Right renal pelvis (tissue), 4 donors: ENCODE measurements around the gene MDH2. TPM values are rescaled to one million over a fixed set of nuclear protein-coding genes. Genes with fewer than 3 reads are reported as not detected.
"Not testable (repeated sequence)": the region's sequence is repeated elsewhere in the genome, so short reads cannot be mapped to it uniquely, and the experiment has no call there.

Experiments
- DNase-seq, 4 donors: peaks; one replicate each; pipeline ENCODE4 v3.0.0-alpha.2; 2013; ENCODE audit warnings: low read depth in 4 of 4, low spot score in 3 of 4, missing footprints in 1 of 4
- polyA plus RNA-seq, 4 donors: library from polyadenylated mRNA; unstranded; fragments of 120-200 nt; gene quantifications; one replicate each; pipeline ENCODE4 v1.2.1, GENCODE V29; 2013; ENCODE audit not compliant: insufficient read length in 4 of 4

MDH2 gene
- polyA plus RNA-seq, 4 donors = 198 to 284 (median 212) TPM

DNA sequence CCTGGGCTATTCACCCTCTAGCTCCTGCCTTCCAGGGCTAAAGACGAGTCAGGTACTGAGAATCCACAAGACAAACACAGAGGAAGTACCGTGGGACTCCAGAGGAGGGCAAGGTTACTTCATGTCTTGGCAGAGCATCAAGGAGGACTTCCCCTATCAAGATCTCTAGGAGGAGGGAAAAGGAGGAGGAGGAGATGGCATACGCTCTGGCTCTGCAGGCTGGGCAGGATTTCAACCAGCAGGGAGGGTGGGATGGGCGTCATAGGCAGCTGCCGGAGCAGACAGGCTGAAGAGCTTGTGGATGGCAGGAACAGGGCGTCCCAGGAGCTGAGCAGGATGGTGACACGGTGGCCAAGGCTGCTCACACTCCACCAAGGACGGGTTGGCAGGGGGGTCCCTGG lies 21.3 kb downstream of the MDH2 start:
- no peak for DNase-seq

DNA sequence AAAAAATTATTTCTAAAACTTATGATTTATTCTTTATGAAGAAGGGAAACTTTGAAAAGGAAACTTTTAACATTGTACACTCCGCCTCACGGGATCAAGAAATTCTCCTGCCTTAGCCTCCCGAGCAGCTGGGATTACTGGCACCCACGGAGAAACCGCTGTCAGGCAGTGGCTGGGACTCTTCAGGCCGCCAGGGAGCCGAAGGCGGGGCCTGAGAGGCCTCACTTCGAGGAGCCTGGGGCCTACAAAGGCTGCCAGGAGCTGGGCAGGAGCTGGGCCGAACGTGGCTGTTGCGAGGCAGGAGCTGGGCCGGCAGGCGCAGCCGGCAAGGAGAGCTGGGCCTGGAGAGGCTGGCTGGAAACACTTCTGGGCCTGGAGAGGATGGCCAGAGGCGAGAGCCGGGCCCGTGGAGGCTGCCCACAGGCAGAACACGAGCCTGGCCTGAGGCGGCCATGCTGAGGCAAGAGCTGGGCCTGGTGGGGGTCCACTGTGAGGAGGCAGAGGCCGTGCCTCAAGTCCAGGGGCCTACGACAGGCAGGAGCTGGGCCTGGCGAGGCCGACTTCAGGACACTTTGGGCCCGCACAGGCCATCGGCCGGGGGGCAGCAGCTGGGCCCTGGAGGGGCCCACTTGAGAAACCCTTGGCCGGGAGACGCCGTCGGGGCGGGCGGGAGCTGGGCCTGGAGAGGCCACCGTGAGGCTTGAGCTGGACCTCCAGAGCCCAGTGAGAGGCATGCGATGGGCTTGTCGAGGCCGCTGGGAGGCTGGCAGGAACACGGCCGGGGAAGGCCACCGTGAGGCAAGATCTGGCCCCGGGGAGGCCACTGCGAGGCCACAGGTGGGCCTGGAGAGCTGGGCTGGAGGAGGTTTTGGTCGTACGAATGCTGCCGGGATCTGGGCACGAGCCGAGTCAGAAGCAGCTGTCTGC lies 23.7 kb downstream of the MDH2 start:
- no peak for DNase-seq

DNA sequence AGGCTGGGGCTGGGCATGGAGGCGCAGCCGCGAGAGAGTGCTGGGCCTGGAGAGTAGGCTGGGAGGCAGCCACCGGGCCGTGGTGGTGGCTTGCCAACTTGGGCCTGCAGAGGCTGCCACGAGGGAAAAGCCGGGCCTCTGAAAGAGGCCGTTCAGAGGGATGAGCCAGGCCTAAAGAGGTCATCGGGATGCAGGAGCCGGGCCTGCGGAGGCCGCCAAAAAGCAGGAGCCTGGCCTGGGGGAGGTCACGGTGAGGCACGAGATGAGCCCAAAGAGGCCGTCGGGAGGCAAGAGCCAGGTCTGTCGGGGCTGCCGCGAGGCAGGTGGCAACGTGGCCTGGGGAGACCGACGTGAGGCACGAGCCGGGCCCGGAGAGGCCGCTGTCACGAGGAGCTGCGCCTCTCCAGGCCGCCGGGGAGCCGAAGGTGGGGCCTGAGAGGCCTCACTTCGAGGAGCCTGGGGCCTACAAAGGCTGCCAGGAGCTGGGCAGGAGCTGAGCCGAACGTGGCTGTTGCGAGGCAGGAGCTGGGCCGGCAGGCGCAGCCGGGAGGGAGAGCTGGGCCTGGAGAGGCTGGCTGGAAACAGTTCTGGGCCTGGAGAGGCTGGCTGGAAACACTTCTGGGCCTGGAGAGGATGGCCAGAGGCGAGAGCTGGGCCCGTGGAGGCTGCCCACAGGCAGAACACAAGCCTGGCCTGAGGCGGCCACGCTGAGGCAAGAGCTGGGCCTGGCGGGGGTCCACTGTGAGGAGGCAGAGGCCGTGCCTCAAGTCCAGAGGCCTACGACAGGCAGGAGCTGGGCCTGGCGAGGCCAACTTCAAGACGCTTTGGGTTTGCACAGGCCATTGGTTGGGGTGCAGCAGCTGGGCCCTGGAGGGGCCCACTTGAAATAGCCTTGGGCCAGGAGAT lies 24.6 kb downstream of the MDH2 start:
- no peak for DNase-seq

- DNase-seq = no peak
These were observed 25.6 kb downstream of the MDH2 start for GRCh38 chr7:76073335-76073990.

DNA sequence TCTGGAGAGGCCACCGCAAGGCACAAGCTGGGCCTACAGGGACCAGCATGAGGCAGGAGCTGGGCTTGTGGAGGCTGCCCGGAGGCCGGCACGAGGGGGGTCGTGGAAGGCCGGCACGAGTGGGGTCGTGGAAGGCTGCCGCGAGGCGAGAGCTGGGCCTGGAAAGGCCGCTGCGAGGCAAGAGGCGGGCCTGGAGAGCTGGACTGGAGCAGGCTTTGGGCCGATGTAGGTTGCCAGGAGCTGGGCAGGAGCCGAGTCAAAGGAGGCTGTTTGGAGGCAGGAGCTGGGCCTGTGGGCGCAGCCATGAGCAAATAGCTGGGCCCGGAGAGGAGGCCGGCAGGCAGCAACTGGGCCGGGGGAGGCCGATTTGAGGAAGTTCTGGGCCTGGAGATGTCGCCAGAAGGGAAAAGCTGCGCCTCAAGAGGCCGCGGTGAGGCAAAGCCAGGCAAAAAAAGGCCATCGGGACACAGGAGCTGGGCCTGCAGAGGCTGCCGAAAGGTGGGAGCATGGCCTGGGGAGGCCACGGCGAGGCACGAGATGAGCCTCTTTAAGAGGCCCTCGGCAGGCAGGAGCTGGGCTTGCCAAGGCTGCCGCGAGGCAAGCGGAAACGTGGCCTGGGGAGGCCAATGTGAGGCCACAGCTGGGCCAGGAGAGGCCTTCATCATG lies 26.5 kb downstream of the MDH2 start:
- no peak for DNase-seq

DNA sequence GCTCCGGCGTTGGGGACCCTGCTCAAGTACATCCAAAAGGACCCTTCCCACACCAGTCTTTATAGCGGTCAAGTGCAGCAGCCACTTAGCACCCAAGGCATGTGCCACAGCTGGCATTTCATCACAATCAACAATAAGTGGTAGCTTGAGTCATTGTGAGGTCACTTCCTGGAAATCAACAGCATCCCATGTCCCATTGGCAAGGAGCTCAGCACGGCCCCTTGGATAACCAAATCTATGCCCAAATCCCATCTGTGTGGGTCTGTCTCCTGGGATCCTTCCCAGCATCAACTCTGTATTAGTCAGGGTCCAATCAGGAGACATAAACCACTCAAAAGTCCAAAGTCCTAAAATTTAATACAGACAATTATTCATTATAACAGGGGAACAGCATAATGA lies 27.1 kb downstream of the MDH2 start:
- DNase-seq = no peak

DNA sequence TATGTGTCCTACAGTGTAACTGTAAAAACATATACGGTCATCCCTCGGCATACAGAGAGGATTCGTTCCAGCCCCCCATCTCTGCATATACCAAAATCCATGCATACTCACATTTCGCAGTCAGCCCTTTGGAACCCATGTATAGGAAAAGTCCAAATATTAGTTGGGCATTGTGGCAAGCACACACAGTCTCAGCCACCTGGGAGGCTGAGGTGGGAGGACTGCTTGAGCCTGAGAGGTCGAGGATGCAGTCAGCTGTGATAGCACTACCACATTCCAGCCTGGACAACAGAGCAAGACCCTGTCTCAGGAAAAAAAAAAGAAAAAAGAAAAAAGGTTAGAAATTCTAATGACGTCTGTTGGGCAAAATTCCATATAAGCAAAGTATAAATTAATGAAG lies 29.1 kb downstream of the MDH2 start:
- no peak for DNase-seq

GRCh38 chr7:76077435-76077834 lies 29.5 kb downstream of the MDH2 start:
- DNase-seq = no peak

GRCh38 chr7:76080204-76080603 lies 32.3 kb downstream of the MDH2 start:
- no peak for DNase-seq

DNA sequence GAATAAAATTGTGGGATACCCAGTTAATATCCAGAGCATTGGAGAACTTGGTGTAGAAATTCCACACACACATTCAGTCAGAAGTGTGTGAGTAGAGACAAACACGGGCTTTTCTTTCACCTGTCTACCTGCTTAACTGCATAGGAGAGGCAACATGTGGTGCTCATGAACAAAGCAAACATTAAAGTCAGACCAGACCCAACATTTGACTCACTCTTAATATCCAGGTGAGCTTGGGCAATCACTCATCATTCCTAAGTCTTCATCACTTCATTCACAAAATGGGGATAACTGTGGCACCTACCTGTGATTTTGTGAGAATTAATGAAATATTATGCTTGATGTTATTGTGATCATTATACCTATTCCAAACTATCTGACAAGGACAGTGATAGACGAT lies 36.2 kb downstream of the MDH2 start:
- DNase-seq = not testable (repeated sequence)

DNA sequence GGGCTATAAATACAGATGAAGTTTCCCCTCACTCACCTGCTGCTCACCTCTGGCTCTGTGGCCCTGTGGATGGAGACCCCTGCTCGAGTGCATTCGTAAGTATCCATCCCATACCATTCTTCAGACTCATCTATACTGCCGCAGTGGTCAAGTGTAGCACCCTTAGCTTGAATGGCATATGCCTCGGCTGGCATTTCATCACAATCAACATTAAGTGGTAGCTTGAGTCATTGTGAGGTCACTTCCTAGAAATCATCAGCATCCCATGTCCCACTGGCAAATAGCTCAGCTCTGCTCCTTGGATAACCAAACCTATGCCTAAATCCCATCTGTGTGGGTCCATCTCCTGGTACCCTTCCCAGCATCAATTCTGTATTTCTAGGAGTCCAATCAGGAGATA lies 38.2 kb downstream of the MDH2 start:
- DNase-seq = no peak

DNA sequence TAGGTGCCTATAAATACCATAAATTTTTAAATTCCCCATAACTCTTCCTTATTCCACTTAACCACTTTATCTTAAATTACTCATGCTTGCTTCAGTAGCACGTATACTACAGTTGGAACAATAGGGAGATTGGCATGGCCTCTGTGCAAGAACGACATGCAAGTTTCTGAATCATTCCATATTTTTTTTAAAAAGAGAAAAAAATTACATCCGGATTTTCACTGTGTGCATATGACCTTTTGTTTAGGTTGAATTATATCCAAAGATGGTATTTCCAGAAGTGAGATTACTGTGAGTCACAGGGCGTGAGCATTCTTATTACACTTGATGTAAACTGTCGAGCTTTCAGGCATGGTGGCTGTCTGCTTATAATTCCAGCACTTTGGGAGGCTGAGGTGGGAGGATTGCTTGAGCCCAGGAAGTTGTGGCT lies 39.5 kb downstream of the MDH2 start:
- not testable (repeated sequence) for DNase-seq

- no peak for DNase-seq
These were observed 42.1 kb downstream of the MDH2 start for GRCh38 chr7:76089865-76090475.

- no peak for DNase-seq
These were observed 43.6 kb downstream of the MDH2 start for GRCh38 chr7:76091506-76091905.

GRCh38 chr7:76093531-76093930 lies 45.6 kb downstream of the MDH2 start:
- not testable (repeated sequence) for DNase-seq

DNA sequence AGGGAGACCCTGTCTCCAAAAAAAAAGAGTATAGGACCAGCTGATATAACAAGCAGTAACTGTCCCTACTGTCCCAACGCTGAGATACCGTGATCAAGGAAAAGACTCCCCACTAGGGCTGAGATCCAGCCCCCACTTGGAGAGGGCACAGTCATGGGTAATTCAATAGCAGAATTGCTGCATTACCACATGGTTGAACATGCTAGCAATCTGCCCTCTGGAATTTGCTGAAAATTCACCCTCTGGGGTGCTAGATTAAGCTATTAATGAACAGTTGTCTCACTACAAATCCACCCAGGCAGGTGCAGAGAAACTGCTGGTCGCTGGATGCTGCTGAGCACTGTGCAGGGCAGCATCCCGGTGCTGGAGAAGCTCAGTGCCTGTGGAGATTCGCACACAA lies 46.4 kb downstream of the MDH2 start:
- DNase-seq = not testable (repeated sequence)

DNA sequence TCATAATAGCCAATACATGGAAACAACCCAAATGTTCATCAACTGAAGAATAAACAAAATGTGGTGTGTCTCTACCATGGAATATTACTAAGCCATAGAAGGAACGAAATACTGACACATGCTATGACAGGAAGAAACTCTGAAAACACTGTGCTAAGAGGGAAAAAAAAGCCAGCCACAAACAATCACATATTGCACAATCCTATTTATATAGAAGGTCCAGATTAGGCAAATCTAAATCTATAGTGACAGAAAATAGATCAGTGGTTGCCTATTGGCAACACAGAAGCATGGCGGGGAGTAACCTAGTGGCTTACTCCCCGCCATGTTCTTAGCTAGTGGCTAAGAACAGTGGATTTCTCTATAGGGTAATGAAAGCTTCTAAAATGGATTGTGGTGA lies 48.0 kb downstream of the MDH2 start:
- DNase-seq = no peak

GRCh38 chr7:76101693-76102437 lies 54.0 kb downstream of the MDH2 start:
- not testable (repeated sequence) for DNase-seq

DNA sequence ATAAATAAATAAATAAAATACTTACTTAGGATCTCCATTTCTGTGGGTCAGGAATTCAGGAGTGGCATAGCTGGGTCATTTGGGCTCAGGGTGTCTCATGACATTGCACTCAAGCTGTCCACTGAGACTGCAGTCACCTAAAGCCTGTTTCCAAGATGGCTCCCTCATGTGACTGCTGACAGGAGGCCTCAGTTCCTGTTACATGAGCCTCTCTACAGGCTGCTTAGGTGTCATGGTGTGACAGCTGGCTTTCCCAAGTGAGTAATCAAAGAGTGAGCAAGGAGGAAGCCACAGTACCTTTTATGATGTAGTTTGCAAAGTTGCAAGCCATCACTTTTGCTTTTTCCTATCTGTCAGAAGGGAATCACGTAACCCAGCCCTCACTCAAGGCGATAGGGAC lies 55.9 kb downstream of the MDH2 start:
- DNase-seq = not testable (repeated sequence)
